ENCODE measurements around the gene RTF1. TPM values are rescaled to one million over a fixed set of nuclear protein-coding genes. Genes with fewer than 3 reads are reported as not detected.
"Not testable (repeated sequence)": the region's sequence is repeated elsewhere in the genome, so short reads cannot be mapped to it uniquely, and the experiment has no call there.

Gene RTF1
- total RNA-seq, 2 donors from 2014 or later, result 33.5 to 35.9 TPM

DNA sequence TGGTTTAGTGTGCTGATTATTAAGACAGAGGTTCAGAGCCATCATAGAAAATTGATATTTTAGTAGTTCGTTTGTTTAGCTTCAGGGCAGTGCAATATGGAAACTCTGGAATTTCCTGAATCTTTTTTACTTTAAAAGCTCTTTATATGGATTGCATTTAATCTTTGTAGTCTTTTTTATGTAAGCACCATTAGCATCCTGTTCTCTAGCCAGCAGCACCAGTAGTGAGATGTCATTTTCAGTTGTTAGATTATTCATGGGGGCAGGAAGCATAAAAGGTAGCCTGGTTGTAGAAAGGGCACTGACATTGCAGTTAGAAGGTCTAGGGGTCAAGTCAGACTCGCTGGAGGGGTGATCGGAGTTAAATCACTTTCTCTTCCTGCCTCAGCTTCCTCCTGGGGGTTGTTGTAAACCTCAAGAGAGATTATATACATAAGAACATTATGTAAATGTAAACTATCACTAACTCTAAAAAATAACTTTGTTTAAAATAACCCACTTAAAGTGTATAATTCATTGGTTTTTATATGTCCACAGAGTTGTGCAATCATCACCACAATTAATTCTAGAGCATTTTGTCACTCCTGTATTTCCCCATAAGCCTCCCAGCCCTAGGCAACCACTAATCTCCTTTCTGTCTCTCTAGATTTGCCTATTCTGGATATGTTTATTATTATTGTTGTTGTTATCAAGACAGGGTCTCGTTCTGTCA is 45.3 kb downstream of the RTF1 start:
- Mint-ChIP-seq H3K4me1 (ENCODE audit: low read depth) (no peaks in the 10 kb centered on the region), H3K27ac (peak overlapping the region; percentile 58), H3K4me3 (no peak overlapping the region), H3K9me3 (no peaks in the 10 kb centered on the region), H3K27me3 (ENCODE audit: low read depth) (no peaks in the 10 kb centered on the region), H3K36me3 (ENCODE audit: insufficient read depth in 2 of 2) (peaks cover 2 to 18% of the 10 kb centered on the region in 2 donors)
- ATAC-seq (replicated peaks in 1 of 2), result no peak
- no peak for DNase-seq

DNA sequence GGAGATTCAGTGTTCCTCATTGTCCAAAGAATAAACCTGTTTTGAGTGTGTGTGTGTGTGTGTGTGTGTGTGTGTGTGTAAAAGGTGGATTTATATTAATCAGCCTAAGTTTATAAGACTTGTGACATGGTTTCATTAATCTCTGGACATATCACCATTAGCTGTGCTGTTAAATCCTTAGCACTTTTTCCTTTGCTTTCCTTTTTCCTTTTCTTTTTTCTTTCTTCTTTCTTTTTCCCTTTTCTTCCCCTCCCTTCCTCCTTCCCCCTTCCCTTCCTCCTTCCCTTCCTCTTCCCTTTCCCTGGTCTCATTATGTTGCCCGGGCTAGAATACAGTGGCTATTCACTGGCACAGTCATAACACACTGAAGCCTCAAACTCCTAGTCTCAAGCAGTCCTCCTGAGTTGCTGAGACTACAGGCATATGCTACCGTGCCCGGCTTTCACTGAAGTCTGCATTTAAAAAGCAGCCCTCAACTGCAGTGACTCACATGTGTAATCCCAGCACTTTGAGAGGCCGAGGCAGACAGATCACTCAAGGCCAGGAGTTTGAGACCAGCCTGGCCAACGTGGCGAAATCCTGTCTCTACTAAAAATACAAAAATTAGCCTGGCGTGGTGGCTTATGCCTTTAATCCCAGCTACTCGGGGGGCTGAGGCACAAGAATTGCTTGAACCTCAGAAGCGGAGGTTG is 48.1 kb downstream of the RTF1 start:
- H3K4me1 Mint-ChIP-seq (ENCODE audit: low read depth), result no peaks in the 10 kb centered on the region
- H3K36me3 Mint-ChIP-seq (ENCODE audit: insufficient read depth in 2 of 2), result peaks cover 5 to 21% of the 10 kb centered on the region in 2 donors
- H3K4me3 Mint-ChIP-seq, result no peak overlapping the region
- no peaks in the 10 kb centered on the region for H3K27me3 Mint-ChIP-seq (ENCODE audit: low read depth)
- DNase-seq (no peak), ATAC-seq (replicated peaks in 1 of 2) (no peak)
- no peaks in the 10 kb centered on the region for H3K9me3 Mint-ChIP-seq
- H3K27ac Mint-ChIP-seq, result no peak overlapping the region

DNA sequence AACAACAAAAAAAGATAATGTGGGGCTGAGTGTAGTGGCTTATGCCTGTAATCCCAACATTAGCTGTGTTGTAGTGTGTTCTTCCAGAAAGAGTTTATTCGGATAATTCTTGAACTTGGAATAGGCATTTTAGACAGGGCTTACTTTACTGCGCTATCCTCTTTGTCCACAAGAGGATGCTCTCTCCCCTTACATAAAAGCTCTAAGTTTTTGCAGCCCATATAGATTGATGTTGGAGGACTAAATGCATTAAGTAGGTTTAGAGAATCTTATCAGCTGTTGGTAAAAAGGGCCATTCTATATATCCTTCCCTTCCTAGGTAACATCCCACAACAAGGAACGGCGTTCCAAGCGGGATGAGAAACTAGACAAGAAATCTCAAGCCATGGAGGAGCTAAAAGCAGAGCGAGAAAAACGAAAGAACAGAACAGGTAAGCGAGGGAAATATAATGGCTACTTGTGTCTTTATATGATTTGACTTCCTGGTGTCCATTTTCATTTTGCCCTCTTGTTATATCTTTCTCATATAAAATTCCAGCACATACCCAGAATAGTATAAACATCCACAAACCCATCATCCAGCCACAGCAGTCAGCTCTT is 49.0 kb downstream of the RTF1 start:
- DNase-seq (peak in 1 of 2 donors; percentile 46), ATAC-seq (replicated peaks in 1 of 2) (peak; percentile 62 to 65)
- Mint-ChIP-seq H3K36me3 (ENCODE audit: insufficient read depth in 2 of 2) (peaks cover 6 to 28% of the 10 kb centered on the region in 2 donors), H3K4me1 (ENCODE audit: low read depth) (no peaks in the 10 kb centered on the region), H3K27me3 (ENCODE audit: low read depth) (no peaks in the 10 kb centered on the region), H3K27ac (peak overlapping the region; percentile 81), H3K4me3 (no peak overlapping the region), H3K9me3 (no peaks in the 10 kb centered on the region)

DNA sequence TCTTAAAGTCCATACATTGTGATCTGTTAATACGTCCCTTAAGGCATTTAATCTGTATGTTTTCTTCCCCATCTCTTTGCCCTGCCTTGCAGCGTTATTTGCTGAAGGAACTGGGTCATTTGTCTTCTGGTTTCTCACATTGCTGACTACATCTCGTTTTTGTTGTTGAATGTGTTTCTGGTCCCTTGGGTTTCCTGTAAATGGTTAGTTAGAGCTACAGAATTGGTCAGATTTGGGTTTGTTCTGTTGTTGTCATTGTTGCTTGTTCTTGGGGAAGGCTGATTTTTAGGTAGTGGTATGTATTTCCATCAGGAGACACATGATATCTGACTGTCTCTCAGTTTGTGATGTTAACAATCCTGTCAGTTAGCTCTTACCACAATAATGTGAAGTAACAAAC is 49.8 kb downstream of the RTF1 start:
- ATAC-seq (replicated peaks in 1 of 2) (no peak), DNase-seq (no peak)
- Mint-ChIP-seq H3K27ac (no peak overlapping the region), H3K9me3 (no peaks in the 10 kb centered on the region), H3K4me3 (no peak overlapping the region), H3K36me3 (ENCODE audit: insufficient read depth in 2 of 2) (peaks cover 6 to 30% of the 10 kb centered on the region in 2 donors), H3K4me1 (ENCODE audit: low read depth) (no peaks in the 10 kb centered on the region), H3K27me3 (ENCODE audit: low read depth) (no peaks in the 10 kb centered on the region)

DNA sequence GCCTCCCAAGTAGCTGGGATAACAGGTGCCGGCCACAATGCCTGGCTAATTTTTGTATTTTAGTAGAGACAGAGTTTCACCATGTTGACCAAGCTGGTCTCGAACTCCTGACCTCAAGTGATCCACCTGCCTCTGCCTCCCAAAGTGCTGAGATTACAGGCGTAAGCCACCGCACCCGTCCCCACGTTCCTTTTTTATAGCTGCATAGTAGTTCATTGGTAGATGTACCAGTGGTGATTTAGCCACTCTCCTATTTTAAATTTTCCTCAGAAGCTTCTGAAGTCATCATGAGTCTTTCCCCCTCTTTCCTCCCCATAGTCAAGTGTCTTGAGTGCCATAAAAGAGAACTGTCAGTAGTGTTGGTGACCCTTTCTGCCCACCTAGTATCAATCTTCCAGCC is 52.7 kb downstream of the RTF1 start:
- H3K36me3 Mint-ChIP-seq (ENCODE audit: insufficient read depth in 2 of 2), result peaks cover 8 to 36% of the 10 kb centered on the region in 2 donors
- H3K9me3 Mint-ChIP-seq; ATAC-seq (replicated peaks in 1 of 2); DNase-seq; H3K4me1 Mint-ChIP-seq (ENCODE audit: low read depth); H3K4me3 Mint-ChIP-seq; H3K27me3 Mint-ChIP-seq (ENCODE audit: low read depth); H3K27ac Mint-ChIP-seq: not testable (repeated sequence)

DNA sequence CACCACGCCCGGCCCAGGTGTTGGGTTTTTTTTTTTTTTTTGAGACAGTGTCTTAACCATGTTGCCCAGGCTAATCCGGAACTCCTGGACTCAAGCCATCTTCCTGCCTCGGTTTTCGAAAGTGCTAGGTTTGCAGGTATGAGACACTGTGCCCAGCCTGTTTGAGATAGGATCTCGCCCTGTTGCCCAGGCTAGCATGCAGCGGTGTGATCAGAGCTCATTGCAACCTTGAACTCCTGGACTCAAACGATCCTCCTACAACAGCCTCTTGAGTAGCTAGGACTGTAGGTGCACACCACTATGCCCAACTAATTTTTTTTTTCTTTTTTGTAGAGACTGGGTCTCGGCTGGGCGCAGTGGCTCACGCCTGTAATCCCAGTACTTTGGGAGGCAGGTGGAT is 56.5 kb downstream of the RTF1 start:
- no peak overlapping the region for H3K4me3 Mint-ChIP-seq
- ATAC-seq (replicated peaks in 1 of 2), result no peak
- no peak for DNase-seq
- no peaks in the 10 kb centered on the region for H3K9me3 Mint-ChIP-seq
- no peak overlapping the region for H3K27ac Mint-ChIP-seq
- H3K4me1 Mint-ChIP-seq (ENCODE audit: low read depth), result peaks cover 18% of the 10 kb centered on the region
- peaks cover 11 to 32% of the 10 kb centered on the region in 2 donors for H3K36me3 Mint-ChIP-seq (ENCODE audit: insufficient read depth in 2 of 2)
- no peaks in the 10 kb centered on the region for H3K27me3 Mint-ChIP-seq (ENCODE audit: low read depth)

DNA sequence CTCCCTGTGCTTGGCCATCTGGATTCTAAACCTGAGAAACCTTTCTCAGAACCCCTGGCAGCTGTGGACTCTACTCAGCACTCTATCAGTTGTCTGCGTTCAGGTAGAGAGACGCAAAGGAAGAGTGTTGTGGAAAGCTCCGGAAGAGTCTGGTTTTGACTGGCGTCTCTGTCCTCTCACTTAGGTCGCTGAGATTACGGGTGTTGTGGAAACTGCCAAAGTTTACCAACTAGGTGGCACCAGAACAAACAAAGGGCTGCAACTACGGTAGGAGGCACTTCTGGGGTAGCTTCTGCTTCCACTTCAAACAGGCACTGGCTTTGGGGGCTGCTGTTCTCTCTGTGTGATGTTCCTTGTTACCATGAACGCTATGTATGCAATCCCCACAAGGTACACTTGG is 57.5 kb downstream of the RTF1 start:
- Mint-ChIP-seq H3K9me3 (no peaks in the 10 kb centered on the region), H3K27ac (no peak overlapping the region), H3K4me3 (no peak overlapping the region), H3K4me1 (ENCODE audit: low read depth) (peaks cover 28% of the 10 kb centered on the region), H3K27me3 (ENCODE audit: low read depth) (no peaks in the 10 kb centered on the region), H3K36me3 (ENCODE audit: insufficient read depth in 2 of 2) (peaks cover 11 to 32% of the 10 kb centered on the region in 2 donors)
- ATAC-seq (replicated peaks in 1 of 2) (no peak), DNase-seq (no peak)

DNA sequence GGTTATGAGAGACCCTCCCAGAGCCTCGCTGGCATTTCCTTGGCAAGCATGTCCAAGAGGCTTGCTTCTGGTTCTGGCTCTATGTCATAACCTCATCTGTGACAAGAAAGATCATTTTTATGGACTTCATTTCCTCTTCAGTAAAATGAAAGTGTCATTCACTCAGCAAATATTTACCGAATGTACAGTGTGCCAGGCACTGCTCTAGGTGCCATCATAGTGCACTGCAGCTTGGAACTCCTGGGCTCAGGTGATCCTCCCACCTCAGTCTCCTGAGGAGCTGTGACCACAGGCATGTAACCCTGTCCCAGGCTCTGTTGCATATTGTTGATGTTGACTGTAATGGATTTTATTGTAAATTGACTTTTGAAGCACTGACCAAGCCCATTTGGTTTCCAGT is 58.0 kb downstream of the RTF1 start:
- Mint-ChIP-seq H3K27ac (no peak overlapping the region), H3K4me1 (ENCODE audit: low read depth) (peaks cover 28% of the 10 kb centered on the region), H3K9me3 (no peaks in the 10 kb centered on the region), H3K4me3 (no peak overlapping the region), H3K27me3 (ENCODE audit: low read depth) (no peaks in the 10 kb centered on the region), H3K36me3 (ENCODE audit: insufficient read depth in 2 of 2) (peaks cover 8 to 27% of the 10 kb centered on the region in 2 donors)
- no peak for ATAC-seq (replicated peaks in 1 of 2)
- DNase-seq, result no peak

DNA sequence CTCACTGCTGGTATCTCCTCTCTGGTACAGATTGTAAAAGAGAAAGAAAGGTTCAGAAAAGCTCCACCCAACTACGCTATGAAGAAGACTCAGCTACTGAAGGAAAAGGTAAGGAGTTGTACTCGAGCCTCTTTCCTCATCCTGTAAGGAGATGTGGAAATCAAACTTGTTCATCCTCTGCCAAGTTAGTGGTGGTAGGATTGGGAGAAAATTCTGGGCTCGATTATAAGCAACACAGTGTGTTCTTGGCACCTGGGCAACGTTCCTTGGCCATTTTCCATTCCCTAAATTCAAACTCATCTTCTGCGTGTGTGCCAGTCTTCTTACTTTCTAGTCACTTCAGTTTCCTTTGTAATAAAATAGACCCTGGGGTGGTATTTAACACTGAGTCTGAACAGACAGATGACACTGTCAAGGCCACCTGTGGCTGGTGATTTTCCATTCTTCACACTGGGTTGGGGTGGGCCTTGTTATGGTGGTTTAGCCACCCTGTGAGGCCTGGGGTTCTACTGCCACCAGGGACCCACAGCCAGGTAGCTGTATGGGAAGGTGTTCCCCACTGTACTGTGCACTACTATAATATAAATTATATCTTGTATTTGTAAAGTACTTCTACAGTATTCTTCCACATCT is 59.6 kb downstream of the RTF1 start:
- ATAC-seq (replicated peaks in 1 of 2), result peak; percentile 7 to 39
- DNase-seq, result no peak
- peaks cover 13 to 29% of the 10 kb centered on the region in 2 donors for H3K36me3 Mint-ChIP-seq (ENCODE audit: insufficient read depth in 2 of 2)
- H3K27ac Mint-ChIP-seq, result peak overlapping the region; percentile 85
- H3K4me1 Mint-ChIP-seq (ENCODE audit: low read depth), result peaks cover 34% of the 10 kb centered on the region
- H3K27me3 Mint-ChIP-seq (ENCODE audit: low read depth), result no peaks in the 10 kb centered on the region
- H3K9me3 Mint-ChIP-seq, result no peaks in the 10 kb centered on the region
- H3K4me3 Mint-ChIP-seq, result no peak overlapping the region

DNA sequence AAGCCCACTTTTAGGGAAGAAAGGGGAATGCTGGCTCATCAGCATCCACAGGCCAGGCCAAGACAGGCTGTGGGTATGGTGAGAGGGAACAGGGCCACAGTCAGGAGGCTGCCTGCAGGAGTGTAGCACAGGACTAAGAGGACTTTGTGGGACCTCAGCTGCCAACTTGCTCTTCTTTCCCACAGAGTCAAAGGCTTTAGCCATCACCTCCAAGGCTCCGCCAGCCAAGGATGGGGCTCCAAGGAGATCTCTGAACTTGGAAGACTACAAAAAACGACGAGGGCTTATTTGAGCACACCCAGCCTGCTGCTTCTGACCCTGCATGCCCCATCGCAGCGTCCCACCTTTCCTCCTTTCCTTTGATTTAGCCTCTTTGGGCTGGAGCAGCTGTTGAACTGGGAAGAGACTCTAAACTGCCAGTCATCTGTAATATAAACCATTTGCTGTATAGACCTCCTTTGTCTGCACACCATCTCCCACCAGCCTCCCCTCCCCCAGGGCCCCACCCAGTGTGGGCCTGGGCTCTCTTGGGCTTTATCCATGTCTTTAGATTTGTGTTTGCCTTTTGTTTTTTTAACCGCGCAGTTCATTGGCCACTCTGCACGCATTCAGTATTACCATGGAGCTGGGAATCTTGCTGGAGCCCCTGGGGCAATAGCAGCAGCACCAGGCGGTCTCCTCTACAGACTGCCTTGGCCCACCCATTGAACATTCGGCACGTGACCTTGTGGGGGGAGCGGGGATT is 63.7 kb downstream of the RTF1 start:
- Mint-ChIP-seq H3K27me3 (ENCODE audit: low read depth) (no peaks in the 10 kb centered on the region), H3K9me3 (no peaks in the 10 kb centered on the region), H3K27ac (peak overlapping the region; percentile 25), H3K4me1 (ENCODE audit: low read depth) (peaks cover 58% of the 10 kb centered on the region), H3K4me3 (no peak overlapping the region), H3K36me3 (ENCODE audit: insufficient read depth in 2 of 2) (peaks cover 12 to 19% of the 10 kb centered on the region in 2 donors)
- no peak for ATAC-seq (replicated peaks in 1 of 2)
- no peak for DNase-seq

DNA sequence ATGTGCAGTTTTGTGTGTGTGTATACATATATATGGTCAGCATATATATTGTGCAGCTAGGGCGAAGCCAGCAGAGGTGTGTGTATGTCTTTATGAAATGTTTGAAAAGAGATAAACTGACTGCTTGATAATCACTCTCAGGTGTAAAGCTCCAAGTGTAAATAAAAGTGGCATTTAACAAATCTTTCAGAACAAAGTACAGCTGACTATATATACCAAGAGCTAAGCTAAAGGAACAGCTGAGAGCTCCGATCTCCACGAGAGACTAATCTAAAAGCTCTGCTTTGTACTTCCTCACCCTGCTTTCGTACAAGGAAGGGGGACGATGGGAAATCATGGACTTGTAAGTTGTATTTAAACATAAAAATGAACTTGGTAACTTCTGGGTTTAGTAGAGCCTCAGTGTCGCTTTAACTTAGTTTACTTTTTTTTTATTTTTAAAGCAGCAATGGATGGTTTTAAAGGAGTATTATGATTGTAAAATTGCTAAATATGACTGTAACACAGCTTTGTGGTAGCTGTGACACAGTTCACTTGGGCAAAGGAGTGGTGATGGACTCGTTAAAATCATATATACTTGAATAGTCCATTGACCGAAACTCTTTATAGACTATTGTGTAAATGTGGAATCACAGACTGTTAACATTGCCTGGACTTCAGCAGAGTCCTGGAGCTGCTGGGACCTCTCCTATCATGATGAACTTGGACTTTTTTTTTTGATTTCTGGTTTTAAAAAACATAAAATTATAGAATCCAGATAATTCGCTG is 65.4 kb downstream of the RTF1 start:
- no peak overlapping the region for H3K4me3 Mint-ChIP-seq
- no peaks in the 10 kb centered on the region for H3K27me3 Mint-ChIP-seq (ENCODE audit: low read depth)
- H3K9me3 Mint-ChIP-seq, result no peaks in the 10 kb centered on the region
- H3K27ac Mint-ChIP-seq, result no peak overlapping the region
- no peak for ATAC-seq (replicated peaks in 1 of 2)
- peaks cover 6 to 15% of the 10 kb centered on the region in 2 donors for H3K36me3 Mint-ChIP-seq (ENCODE audit: insufficient read depth in 2 of 2)
- DNase-seq, result no peak
- peaks cover 57% of the 10 kb centered on the region for H3K4me1 Mint-ChIP-seq (ENCODE audit: low read depth)

DNA sequence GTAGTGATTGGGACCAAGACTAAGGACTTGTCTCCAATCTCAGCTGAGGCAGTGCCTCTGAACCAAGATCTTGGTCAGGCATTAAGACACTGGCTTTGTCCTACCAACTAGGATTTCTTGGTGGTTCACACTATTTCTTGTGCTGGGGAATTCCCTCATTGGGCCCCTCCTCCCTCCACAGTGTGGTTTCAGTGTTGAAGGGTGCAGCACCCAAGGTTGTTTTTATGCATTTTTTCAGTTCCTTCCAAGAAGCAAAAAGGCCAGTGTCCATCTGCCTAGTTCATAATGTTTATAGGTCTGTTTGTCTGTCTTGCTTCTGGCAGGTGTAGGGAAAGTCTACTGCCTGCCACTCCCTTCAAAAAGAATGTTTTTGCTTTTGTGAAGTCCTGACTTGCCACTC is 66.2 kb downstream of the RTF1 start:
- peak overlapping the region; percentile 14 for H3K27ac Mint-ChIP-seq
- peaks cover 57% of the 10 kb centered on the region for H3K4me1 Mint-ChIP-seq (ENCODE audit: low read depth)
- ATAC-seq (replicated peaks in 1 of 2) (peak; percentile 59 to 69), DNase-seq (peak; percentile 53 to 55)
- H3K4me3 Mint-ChIP-seq, result peak overlapping the region; percentile 58 to 85
- no peaks in the 10 kb centered on the region for H3K9me3 Mint-ChIP-seq
- peaks cover 6% of the 10 kb centered on the region for H3K27me3 Mint-ChIP-seq (ENCODE audit: low read depth)
- peaks cover 10 to 15% of the 10 kb centered on the region in 2 donors for H3K36me3 Mint-ChIP-seq (ENCODE audit: insufficient read depth in 2 of 2)

Data from activated T-cell treated with anti-CD3 and anti-CD28 coated beads, Interleukin-2, amount 50 U/mL, for 72 hours (primary cell).